GM21576 (cell line): ENCODE results near the gene CDH24.

ENCODE experiments used
- ATAC-seq: cut with Tn5 transposase; IDR thresholded peaks from one replicate; pipeline ENCODE4 v1.9.1; 2021; ENCODE audit warnings: mild to moderate bottlenecking, moderate library complexity; ENCODE audit not compliant: unreplicated experiment

CDH24 gene

GRCh38 chr14:23090254-23090636 is 32.9 kb upstream of the CDH24 start:
- ATAC-seq = no peak

- ATAC-seq = no peak
Measured at GRCh38 chr14:23089498-23090253, 32.4 kb upstream of the CDH24 start.

GRCh38 chr14:23086565-23086964 is 29.2 kb upstream of the CDH24 start:
- ATAC-seq = no peak

- no peak for ATAC-seq
Measured at GRCh38 chr14:23085458-23085857, 28.1 kb upstream of the CDH24 start.

GRCh38 chr14:23080474-23080873 is 23.2 kb upstream of the CDH24 start:
- no peak for ATAC-seq

GRCh38 chr14:23079716-23080115 is 22.4 kb upstream of the CDH24 start:
- ATAC-seq = no peak

- ATAC-seq = no peak
Measured at GRCh38 chr14:23078692-23079116, 21.4 kb upstream of the CDH24 start.

- ATAC-seq = no peak
Measured at GRCh38 chr14:23077962-23078361, 20.6 kb upstream of the CDH24 start.

- no peak for ATAC-seq
Measured at GRCh38 chr14:23076785-23077408, 19.6 kb upstream of the CDH24 start.

- no peak for ATAC-seq
Measured at GRCh38 chr14:23074906-23075305, 17.6 kb upstream of the CDH24 start.

GRCh38 chr14:23071921-23072539 is 14.7 kb upstream of the CDH24 start:
- no peak for ATAC-seq

GRCh38 chr14:23071244-23071920 is 14.1 kb upstream of the CDH24 start:
- peak; percentile 90 for ATAC-seq

GRCh38 chr14:23070262-23071129 is 13.2 kb upstream of the CDH24 start:
- no peak for ATAC-seq

GRCh38 chr14:23069413-23069806 is 12.1 kb upstream of the CDH24 start:
- ATAC-seq = no peak

GRCh38 chr14:23068789-23069412 is 11.6 kb upstream of the CDH24 start:
- peak; percentile 68 for ATAC-seq

GRCh38 chr14:23067847-23068788 is 10.8 kb upstream of the CDH24 start:
- ATAC-seq = no peak

- ATAC-seq = no peak
Measured at GRCh38 chr14:23066855-23067744, 9.8 kb upstream of the CDH24 start.

GRCh38 chr14:23066368-23066767 is 9.0 kb upstream of the CDH24 start:
- ATAC-seq = no peak
